H1 (cell line): Measurements from ENCODE around the gene ESRP2. TPM values are rescaled to one million over a fixed set of nuclear protein-coding genes. Genes with fewer than 3 reads are reported as not detected.

Experiments
- ASH2L ChIP-seq: fragments of 200-600, 300-600 bp; sonication (generic); IDR thresholded peaks from one replicate; pipeline ENCODE4 v1.7.1; 2017; ENCODE audit warnings: low read length
- CHD1 ChIP-seq: IDR thresholded peaks from 2 replicates; pipeline ENCODE4 v1.6.1; 2012; ENCODE audit warnings: low read depth, low read length, improper control_type of control experiment
- CHD7 ChIP-seq: fragments of 300-600 bp; sonication (generic); IDR thresholded peaks from 2 replicates; pipeline ENCODE4 v1.7.1; 2012; ENCODE audit warnings: low read length, moderate library complexity, mild to moderate bottlenecking, inconsistent platforms; ENCODE audit not compliant: insufficient replicate concordance
- HDAC6 ChIP-seq: IDR thresholded peaks from one replicate; pipeline ENCODE4 v1.7.1; 2012; ENCODE audit warnings: low read depth, mild to moderate bottlenecking, inconsistent platforms, low read length, moderate library complexity
- NANOG ChIP-seq: IDR thresholded peaks from 2 replicates; pipeline ENCODE4 v1.6.1; 2011; ENCODE audit warnings: low read length, low read depth, mild to moderate bottlenecking, inconsistent platforms; ENCODE audit not compliant: insufficient read depth, poor library complexity, severe bottlenecking
- PHF8 ChIP-seq: fragments of 200-600 bp; sonication (generic); conservative IDR thresholded peaks from 2 replicates; pipeline ENCODE4 v1.7.1; 2012; ENCODE audit warnings: low read depth, mild to moderate bottlenecking, inconsistent platforms, low read length, moderate library complexity
- POLR2A ChIP-seq, 2 experiments: IDR thresholded peaks; 1 replicate in 1 of 2; 2 replicates in 1 of 2; pipeline ENCODE4 v1.6.1; 2011; ENCODE audit warnings: low read depth in 2 of 2, low read length in 2 of 2, mild to moderate bottlenecking in 2 of 2; ENCODE audit errors: control extremely low read depth in 1 of 2
- SIN3A ChIP-seq, 2 experiments: IDR thresholded peaks in 1 of 2; conservative IDR thresholded peaks in 1 of 2; 2 replicates each; pipeline ENCODE4 v1.6.1; 2011 to 2012; ENCODE audit warnings: low read length in 2 of 2, improper control_type of control experiment in 1 of 2, low read depth in 1 of 2, mild to moderate bottlenecking in 1 of 2
- TEAD4 ChIP-seq: IDR thresholded peaks from 2 replicates; pipeline ENCODE4 v1.6.1; 2012; ENCODE audit warnings: low read depth, low read length, inconsistent platforms, mixed read lengths
- polyA plus RNA-seq, 7 experiments: library from polyadenylated mRNA; depleted of rRNA in 3 of 7; stranded (reverse) in 5 of 7; unstranded in 2 of 7; fragments of >200 nt in 5 of 7; fragments of 200-250 nt in 2 of 7; gene quantifications; 1 replicate in 5 of 7; 2 replicates in 1 of 7; 4 replicates in 1 of 7; pipeline versions ENCODE4 v1.2.1 to v1.2.3, GENCODE V29; 2011 to 2013; ENCODE audit warnings: missing spikeins in 2 of 7, mixed read lengths in 2 of 7
- total RNA-seq: library from RNA; stranded (reverse); fragmentation: NEBNext Ultra II Directional; extraction: Animal tissue kit (Norgen Biotek cat#: 25700); gene quantifications from 2 replicates; pipeline ENCODE4 v1.2.1, GENCODE V29; 2021

Gene ESRP2
- total and polyA plus RNA-seq, 2 of the 8 experiments (the other 6 are each of a cell fraction or from before 2014, with no cell fraction given): 35.1 to 45.8 TPM

- TF ChIP-seq ASH2L: peak; percentile 40
- no peak for TF ChIP-seq CHD1
- no peak for TF ChIP-seq TEAD4
- no peak for TF ChIP-seq HDAC6
- peak; percentile 85 to 91 for TF ChIP-seq SIN3A (conservative IDR thresholded peaks at IDR 0.05 in 1 of 2, IDR thresholded peaks at IDR 0.05 in 1 of 2; ENCODE audit: low read depth in 1 of 2, low read length in 2 of 2)
- TF ChIP-seq PHF8: peak; percentile 54; the same call in 1 of the 2 replicates
- no peak for TF ChIP-seq CHD7
- TF ChIP-seq POLR2A (IDR thresholded peaks at IDR 0.05; ENCODE audit: control extremely low read depth in 1 of 2, low read depth in 2 of 2, low read length in 2 of 2): peak in 1 of 2 experiments; percentile 34; a peak in 1 of 3 replicates
- no peak for TF ChIP-seq NANOG
These were observed 9.3 kb upstream of the ESRP2 start, which contains the start of gene PLA2G15 (continued) for GRCh38 chr16:68244903-68245853.
